ENCODE measurements around the gene MYO19.

MYO19 gene

DNA sequence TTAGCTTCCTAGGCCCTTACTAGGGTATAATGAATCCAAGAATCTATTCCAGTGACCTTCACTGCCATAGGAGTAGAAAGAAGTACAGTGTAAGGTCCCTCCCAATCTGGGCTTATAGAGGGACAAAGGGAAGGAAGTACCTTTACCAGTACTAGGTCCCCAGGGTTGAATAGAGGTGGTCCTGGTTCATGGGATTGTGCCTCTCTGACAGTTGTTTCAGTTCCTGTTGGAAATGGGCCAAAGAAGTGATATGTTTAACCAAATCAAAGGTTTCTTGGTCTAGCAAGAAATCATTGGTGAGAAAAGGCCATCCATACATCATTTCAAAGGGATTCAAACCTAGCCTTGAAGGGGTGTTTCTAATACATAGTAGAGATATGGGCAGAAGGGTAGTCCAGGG is 64.2 kb downstream of the MYO19 start (continued):
- TF ChIP-seq, protein P1, sequence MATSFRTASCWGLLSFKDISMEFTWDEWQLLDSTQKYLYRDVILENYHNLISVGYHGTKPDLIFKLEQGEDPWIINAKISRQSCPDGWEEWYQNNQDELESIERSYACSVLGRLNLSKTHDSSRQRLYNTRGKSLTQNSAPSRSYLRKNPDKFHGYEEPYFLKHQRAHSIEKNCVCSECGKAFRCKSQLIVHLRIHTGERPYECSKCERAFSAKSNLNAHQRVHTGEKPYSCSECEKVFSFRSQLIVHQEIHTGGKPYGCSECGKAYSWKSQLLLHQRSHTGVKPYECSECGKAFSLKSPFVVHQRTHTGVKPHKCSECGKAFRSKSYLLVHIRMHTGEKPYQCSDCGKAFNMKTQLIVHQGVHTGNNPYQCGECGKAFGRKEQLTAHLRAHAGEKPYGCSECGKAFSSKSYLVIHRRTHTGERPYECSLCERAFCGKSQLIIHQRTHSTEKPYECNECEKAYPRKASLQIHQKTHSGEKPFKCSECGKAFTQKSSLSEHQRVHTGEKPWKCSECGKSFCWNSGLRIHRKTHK (tag by site-specific recombination; IDR thresholded peaks at IDR 0.05): no peak
- TF ChIP-seq SP2 (tag by site-specific recombination; IDR thresholded peaks at IDR 0.05) (no peak), ZNF292 (tag by site-specific recombination; IDR thresholded peaks at IDR 0.05; ENCODE audit: borderline replicate concordance, low read depth) (no peak), ZNF184 (tag by site-specific recombination; IDR thresholded peaks at IDR 0.05) (no peak), GFI1B (tag by site-specific recombination; IDR thresholded peaks at IDR 0.05) (no peak), ZNF169 (tag by site-specific recombination; IDR thresholded peaks at IDR 0.05) (no peak), ZNF610 (tag by site-specific recombination; IDR thresholded peaks at IDR 0.05; ENCODE audit: borderline replicate concordance) (no peak)
- TF ChIP-seq, protein P2, sequence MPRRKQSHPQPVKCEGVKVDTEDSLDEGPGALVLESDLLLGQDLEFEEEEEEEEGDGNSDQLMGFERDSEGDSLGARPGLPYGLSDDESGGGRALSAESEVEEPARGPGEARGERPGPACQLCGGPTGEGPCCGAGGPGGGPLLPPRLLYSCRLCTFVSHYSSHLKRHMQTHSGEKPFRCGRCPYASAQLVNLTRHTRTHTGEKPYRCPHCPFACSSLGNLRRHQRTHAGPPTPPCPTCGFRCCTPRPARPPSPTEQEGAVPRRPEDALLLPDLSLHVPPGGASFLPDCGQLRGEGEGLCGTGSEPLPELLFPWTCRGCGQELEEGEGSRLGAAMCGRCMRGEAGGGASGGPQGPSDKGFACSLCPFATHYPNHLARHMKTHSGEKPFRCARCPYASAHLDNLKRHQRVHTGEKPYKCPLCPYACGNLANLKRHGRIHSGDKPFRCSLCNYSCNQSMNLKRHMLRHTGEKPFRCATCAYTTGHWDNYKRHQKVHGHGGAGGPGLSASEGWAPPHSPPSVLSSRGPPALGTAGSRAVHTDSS (tag by site-specific recombination; IDR thresholded peaks at IDR 0.05): no peak
- TF ChIP-seq, protein P3, sequence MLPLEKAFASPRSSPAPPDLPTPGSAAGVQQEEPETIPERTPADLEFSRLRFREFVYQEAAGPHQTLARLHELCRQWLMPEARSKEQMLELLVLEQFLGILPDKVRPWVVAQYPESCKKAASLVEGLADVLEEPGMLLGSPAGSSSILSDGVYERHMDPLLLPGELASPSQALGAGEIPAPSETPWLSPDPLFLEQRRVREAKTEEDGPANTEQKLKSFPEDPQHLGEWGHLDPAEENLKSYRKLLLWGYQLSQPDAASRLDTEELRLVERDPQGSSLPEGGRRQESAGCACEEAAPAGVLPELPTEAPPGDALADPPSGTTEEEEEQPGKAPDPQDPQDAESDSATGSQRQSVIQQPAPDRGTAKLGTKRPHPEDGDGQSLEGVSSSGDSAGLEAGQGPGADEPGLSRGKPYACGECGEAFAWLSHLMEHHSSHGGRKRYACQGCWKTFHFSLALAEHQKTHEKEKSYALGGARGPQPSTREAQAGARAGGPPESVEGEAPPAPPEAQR (tag by site-specific recombination; IDR thresholded peaks at IDR 0.05): no peak

DNA sequence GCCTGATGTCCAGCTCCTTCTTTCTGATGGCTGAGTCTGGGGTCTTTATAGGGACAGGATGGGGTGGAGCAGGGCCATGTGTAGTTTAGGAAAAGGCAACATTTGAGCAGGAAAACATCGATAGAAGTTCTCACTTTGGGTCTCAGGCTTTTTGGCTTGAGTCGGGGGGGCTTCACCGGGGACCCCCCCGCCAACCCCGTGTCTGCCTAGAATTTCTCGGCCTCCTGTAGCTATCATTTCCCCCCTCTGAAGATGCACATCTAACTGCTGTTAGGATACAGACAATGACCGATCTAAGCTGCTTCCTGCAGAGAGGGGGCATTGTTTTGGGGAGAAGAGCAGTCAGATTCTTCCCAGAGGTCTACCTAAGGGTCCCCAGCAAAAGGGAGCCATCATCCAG is 64.9 kb downstream of the MYO19 start:
- H3K27ac ChIP-seq (ENCODE audit: extremely low read depth, low read depth, low read length): no peak overlapping the region
- TF ChIP-seq ZNF510 (tag by site-specific recombination; IDR thresholded peaks at IDR 0.05; ENCODE audit: insufficient replicate concordance) (no peak), ZNF473 (tag by site-specific recombination; IDR thresholded peaks at IDR 0.05) (no peak), ZNF2 (tag by site-specific recombination; IDR thresholded peaks at IDR 0.05) (no peak), BCL11A (tag by site-specific recombination; IDR thresholded peaks at IDR 0.05; ENCODE audit: low read depth) (no peak), ZNF785 (tag by site-specific recombination; IDR thresholded peaks at IDR 0.05) (no peak), ZBTB8A (tag by site-specific recombination; IDR thresholded peaks at IDR 0.05) (no peak), ZNF660 (tag by site-specific recombination; IDR thresholded peaks at IDR 0.05) (no peak), ZFP41 (tag by site-specific recombination; IDR thresholded peaks at IDR 0.05; ENCODE audit: borderline replicate concordance) (no peak), KLF16 (tag by site-specific recombination; IDR thresholded peaks at IDR 0.05) (no peak), ZNF596 (tag by site-specific recombination; IDR thresholded peaks at IDR 0.05) (no peak), YY2 (tag by site-specific recombination; IDR thresholded peaks at IDR 0.05) (no peak), ZNF302 (tag by site-specific recombination; IDR thresholded peaks at IDR 0.05; ENCODE audit: low read depth) (no peak), ZNF24 (tag by site-specific recombination; IDR thresholded peaks at IDR 0.05) (no peak), ZNF292 (tag by site-specific recombination; IDR thresholded peaks at IDR 0.05; ENCODE audit: borderline replicate concordance, low read depth) (no peak)
- TF ChIP-seq, protein P4, sequence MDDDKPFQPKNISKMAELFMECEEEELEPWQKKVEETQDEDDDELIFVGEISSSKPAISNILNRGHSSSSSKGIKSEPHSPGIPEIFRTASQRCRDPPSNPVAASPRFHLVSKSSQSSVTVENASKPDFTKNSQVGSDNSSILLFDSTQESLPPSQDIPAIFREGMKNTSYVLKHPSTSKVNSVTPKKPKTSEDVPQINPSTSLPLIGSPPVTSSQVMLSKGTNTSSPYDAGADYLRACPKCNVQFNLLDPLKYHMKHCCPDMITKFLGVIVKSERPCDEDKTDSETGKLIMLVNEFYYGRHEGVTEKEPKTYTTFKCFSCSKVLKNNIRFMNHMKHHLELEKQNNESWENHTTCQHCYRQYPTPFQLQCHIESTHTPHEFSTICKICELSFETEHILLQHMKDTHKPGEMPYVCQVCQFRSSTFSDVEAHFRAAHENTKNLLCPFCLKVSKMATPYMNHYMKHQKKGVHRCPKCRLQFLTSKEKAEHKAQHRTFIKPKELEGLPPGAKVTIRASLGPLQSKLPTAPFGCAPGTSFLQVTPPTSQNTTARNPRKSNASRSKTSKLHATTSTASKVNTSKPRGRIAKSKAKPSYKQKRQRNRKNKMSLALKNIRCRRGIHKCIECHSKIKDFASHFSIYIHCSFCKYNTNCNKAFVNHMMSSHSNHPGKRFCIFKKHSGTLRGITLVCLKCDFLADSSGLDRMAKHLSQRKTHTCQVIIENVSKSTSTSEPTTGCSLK (tag by site-specific recombination; IDR thresholded peaks at IDR 0.05): no peak
- TF ChIP-seq, protein P5, sequence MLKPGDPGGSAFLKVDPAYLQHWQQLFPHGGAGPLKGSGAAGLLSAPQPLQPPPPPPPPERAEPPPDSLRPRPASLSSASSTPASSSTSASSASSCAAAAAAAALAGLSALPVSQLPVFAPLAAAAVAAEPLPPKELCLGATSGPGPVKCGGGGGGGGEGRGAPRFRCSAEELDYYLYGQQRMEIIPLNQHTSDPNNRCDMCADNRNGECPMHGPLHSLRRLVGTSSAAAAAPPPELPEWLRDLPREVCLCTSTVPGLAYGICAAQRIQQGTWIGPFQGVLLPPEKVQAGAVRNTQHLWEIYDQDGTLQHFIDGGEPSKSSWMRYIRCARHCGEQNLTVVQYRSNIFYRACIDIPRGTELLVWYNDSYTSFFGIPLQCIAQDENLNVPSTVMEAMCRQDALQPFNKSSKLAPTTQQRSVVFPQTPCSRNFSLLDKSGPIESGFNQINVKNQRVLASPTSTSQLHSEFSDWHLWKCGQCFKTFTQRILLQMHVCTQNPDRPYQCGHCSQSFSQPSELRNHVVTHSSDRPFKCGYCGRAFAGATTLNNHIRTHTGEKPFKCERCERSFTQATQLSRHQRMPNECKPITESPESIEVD (tag by site-specific recombination; IDR thresholded peaks at IDR 0.05): no peak
- ChIA-PET CTCF (interaction anchor here (1.1 to 1.3 kb wide), 3 partner anchors 12 to 321 kb away, joined by 3 to 5 read pairs (median 4); no protein-coding TSS in a partner anchor), POLR2A (no interaction called here)
- H3K36me3 ChIP-seq (ENCODE audit: control insufficient read depth in 2 of 2, insufficient read depth in 1 of 2, low read length in 2 of 2): no peaks in the 10 kb centered on the region
- H3K9me3 ChIP-seq (ENCODE audit: control insufficient read depth, insufficient read depth, low read depth, low read length): no peaks in the 10 kb centered on the region
- no peak overlapping the region for H3K4me3 ChIP-seq (ENCODE audit: low read depth, low read length)
- no peaks in the 10 kb centered on the region for H3K4me1 ChIP-seq (ENCODE audit: control insufficient read depth, insufficient read depth, low read length)

Measured in HEK293 (cell line).